Right lobe of liver (tissue), 4 donors: ENCODE data around the gene CCNI2.

Experiments used
- CTCF ChIP-seq, 4 donors: fragments of 200-600 bp in 3 of 4; fragments of 450-650 bp in 1 of 4; IDR thresholded peaks; one replicate each; pipeline versions ENCODE4 v1.5.1 to v1.8.0; 2016 to 2022; ENCODE audit warnings: antibody characterized with exemption in 4 of 4, mild to moderate bottlenecking in 2 of 4
- POLR2A ChIP-seq: fragments of 450-650 bp; IDR thresholded peaks from one replicate; pipeline ENCODE4 v1.6.1; 2017; ENCODE audit warnings: antibody characterized with exemption, mild to moderate bottlenecking
- donor health status: DM: no; HTN: no; CAD: no.
- donor health status: DM: no; HTN: no; CAD: no.
- donor health status: DM: no; HTN: yes; CAD: no.

- no peak for TF ChIP-seq POLR2A
- TF ChIP-seq CTCF (IDR thresholded peaks at IDR 0.05), result no peak
These were observed 54.9 kb downstream of the CCNI2 start for GRCh38 chr5:132802044-132802684.
